HG03159 (cell line): ENCODE results near the gene MOCS1.

Experiments
- ATAC-seq: cut with Tn5 transposase; IDR thresholded peaks from one replicate; pipeline ENCODE4 v1.9.1; 2021; ENCODE audit warnings: mild to moderate bottlenecking, moderate library complexity; ENCODE audit not compliant: unreplicated experiment

Gene MOCS1

DNA sequence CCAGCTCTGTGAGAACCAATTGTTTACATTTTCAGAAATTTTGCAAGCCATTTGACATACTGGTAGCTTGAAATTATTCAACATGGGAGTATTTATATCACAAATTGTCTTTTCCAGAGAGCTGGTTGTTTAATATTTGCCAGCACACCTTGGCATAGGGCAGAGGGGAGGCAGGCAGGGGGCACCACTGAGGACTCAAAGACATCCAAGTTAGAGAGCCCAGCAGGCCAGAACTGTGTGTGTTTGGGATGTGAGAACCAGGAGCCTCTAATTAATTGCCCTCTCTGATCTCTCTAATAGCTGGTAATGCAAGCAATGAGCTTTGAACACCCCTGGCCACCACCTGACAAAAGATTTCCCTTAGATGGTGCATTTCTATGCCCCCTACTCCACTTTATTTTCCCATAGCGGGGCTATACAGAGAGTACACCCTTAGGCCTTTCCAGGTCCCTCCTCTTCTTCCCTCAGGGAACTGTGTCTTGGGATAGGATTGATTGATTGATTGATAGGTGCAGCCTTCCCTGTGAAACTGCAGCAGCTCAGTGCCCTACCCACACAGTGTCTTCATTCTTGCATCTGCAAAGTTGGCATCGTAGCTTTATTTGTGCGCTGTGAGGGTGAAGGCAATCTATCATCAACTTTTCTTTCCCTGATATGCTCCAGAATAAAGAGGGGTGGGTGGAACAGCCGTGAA is 29.2 kb downstream of the MOCS1 start:
- ATAC-seq, result no peak

DNA sequence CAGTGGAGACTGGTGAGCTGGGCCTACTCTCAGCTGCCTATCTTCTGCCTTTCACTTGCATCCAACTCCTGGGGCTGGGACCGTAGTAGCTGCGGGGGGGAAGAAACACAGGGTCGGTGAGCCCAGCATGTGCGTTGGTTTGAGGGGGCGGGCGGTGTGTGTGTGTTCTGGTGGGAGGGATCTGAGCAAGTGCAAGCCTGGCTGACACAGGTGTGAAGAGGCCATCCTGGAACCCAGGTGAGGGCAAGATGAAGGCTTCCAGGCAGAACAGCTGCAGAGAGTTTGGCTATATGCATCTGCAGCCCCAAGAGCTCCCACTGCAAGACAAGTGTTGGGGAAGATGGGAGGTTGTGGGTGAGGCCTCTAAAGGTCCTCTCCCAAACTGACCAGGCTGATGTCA is 30.6 kb downstream of the MOCS1 start:
- no peak for ATAC-seq

DNA sequence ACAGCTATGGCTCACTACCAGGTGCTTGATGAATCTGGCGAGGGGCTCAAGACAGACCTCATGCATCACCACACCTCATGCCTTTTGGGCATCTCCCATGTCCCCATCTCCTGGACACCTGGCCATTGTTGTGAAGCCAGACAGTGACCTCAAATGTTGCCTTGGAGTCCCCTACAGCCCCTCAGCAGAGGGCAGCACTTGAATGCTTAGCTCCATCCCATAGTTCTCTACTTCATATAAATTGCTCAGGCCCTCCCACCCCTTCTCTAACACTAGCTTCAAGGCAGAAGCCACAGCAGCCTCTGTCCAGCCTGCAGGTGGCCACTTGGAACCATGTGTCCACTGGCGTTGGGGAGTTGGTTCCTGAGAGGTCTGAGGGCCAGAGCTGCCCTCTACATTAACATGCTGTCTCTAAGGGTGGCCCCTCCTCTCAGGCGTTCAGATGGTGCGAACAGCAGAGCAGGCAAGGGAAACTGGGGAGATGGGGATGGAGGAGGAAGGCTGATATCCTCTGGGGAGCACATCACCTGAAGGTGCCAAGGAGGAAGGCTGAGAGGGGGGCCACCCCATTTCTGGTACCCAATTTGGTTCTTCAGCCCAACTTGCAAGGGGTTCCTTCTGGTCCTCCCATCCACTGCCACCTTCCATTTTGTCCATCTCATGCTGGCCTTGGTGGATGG is 31.3 kb downstream of the MOCS1 start:
- ATAC-seq, result no peak

DNA sequence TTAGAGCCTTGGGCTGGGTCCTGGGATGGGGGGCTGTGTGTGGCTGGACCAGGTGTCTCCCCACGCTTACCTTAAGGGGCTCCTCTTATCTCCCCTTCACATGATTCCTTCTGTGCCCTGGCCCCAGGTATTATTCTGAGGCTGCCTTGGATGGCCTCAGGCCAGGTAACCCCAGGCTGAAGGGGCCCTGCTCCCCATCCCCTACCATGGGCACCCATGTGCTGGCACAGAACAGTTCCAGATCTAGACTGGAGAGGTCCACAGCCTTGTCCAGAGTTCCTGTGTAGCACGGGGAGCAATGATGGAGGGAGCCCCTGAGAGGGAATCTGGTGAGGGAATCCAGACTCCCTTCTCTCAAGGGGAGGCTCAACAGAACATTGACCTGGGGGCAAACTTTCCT is 32.1 kb downstream of the MOCS1 start:
- ATAC-seq, result no peak

DNA sequence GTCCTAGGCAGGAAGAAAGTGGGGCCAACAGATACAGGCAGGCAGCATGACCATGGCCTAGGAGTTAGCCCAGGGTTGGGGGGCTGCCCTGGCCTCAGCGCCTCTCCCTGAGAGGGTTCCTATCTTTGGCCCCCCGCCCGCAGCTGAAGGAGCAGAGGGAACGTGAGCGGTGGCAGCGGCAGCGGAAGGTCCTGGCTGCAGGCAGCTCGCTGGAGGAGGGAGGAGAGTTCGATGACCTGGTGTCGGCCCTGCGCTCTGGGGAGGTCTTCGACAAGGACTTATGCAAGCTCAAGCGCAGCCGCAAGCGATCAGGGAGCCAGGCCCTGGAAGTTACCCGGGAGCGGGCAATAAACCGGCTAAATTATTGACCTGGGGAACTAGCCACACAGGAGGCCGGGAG is 32.6 kb downstream of the MOCS1 start:
- ATAC-seq, result no peak

DNA sequence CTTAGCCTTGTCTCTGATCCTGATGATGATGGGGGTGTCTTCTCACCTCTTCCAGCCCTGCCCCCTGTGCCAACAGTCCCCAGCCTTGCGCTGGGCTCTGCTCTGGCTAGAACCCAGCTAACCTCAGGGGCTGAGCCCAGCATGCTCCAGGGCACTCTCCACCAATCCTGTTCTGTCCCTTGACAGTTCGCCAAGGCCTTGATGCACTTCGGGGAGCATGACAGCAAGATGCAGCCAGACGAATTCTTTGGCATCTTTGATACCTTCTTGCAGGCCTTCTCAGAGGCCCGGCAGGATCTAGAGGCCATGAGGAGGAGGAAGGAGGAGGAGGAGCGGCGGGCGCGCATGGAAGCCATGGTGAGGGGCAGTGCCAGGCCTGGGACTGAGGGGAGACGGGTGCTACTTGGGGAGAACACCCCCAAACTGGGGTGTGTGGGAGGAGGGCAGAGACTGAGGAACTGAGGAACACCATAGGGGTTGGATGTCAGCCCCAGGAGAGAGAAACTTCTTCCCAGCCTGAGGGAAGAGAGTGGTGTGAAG is 33.1 kb downstream of the MOCS1 start:
- ATAC-seq, result no peak

DNA sequence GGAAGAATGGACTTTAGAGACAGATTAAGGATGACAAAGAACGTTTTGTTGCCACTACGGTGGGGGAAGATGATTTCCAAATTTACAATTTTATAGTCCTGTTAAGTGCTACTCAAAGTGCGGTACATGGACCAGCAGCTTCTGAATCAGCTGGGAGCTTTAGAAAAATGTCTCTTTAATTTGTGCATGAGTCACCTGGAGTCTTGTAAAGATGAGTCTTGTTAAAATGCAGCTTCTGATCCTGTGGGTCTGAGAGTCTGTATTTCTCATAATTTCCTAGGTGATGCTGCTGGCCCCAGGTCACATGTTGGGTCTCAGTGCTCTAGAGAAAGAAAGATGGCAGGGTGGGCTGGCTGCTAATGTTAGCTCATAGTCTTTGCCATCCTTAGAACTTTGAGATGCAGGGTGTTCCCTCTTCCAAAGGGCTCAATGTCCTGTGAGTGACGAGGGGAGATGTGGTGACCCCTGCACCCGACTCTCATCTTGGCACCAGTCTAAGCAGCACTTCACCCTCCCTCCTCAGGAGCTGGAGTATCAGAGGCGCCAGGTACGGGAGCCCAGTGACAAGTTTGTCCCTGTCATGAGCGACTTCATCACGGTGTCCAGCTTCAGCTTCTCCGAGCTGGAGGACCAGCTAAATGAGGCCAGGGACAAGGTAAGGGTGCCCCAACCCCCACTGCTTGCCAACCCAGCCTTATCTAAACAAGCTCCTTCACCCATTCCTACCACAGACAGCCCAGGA is 34.5 kb downstream of the MOCS1 start:
- no peak for ATAC-seq

DNA sequence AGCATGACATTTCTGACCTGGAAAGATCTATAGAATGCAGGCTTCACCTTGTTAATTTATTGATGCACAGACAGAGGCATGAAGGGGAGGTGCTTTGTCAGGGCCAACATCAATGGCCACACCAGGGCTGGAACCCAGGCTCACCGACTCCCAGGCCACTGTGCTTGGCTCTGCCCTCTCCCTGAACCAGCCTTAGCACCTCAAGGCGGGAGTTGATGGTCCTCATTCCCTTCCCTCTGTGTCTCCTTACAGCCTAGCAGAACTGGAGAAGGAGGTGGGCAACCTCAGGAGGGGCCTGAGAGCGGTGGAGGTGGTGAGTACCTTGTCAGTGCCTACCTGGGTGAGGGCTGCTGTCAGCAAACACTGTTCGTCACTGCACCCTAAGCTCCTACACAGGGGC is 35.6 kb downstream of the MOCS1 start:
- no peak for ATAC-seq

DNA sequence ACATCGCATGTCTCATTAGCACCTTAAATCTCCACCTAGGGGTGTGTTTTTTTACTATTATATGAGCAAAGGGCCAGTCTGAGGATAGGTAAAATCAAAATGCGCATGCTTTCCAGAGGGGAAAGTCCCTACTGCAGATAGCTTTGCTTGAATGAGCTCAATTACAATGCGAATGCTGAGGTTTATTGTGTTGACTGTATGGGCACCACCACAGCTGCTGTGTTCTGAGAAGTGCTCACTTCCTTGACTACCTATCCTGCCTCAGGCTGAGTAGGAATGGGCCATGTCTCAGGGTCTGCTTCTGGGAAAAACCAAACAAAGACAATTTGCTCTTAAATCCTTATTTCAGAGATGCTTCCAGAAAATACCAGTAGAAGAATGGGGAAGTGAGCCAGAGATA is 36.6 kb downstream of the MOCS1 start:
- ATAC-seq, result no peak

DNA sequence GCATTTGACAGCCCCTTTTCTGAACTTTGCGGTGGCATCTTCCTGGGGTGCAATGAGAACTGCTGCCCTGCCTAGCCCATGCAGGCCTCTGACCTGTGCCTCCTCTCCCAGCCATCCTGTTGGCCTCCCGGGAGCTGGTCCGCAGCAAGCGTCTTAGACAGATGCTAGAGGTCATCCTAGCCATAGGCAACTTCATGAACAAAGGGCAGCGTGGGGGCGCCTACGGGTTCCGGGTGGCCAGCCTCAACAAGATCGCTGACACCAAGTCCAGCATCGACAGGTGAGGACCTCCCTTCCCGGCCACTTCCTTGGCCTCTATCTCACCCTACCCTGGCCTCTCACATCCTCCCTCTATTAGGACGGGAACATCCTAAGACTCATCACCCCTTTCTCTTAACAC is 37.6 kb downstream of the MOCS1 start:
- no peak for ATAC-seq

DNA sequence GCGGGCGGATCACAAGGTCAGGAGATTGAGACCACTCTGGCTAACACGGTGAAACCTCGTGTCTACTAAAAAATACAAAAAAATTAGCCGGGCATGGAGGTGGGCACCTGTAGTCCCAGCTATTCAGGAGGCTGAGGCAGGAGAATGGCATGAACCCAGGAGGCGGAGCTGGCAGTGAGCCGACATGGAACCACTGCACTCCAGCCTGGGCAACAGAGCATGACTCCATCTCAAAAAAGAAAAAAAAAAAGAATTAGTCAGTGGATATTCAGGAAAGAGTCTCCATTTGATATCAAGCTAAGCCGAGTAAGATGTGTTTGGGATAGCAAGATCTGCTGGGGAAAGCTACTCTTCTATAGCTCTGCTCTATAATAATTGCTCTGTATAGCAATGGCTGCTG is 41.0 kb downstream of the MOCS1 start:
- no peak for ATAC-seq

DNA sequence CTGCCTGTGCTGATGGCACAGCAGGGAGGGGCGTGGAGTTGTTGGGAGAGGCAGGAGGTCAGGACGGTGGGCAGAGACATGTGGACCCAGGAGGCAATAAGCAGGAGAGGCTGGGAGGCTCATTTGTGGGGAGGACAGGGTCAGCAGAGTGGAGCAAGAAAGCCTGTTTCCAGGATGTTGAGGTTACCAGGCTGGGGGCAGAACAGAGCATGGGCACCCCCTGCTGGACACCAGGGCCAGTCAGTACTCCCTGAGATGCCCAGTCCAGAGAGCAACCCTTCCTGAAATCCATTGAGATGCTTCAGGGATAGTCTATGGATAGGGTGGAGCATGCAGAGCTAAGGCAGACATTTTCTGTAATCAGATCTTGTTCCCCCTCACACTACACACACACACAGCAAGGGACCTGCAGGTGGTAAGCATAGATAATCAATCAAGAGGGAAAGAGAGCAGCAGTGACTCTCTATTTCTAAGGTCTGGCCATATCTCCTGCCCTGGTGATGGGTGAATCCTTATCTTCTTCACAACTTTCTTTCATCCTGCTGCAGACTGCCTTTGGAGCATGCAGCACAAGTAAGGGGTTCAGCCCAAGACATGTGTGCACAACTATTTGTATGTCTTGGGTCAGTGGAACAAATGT is 41.7 kb downstream of the MOCS1 start:
- no peak for ATAC-seq

DNA sequence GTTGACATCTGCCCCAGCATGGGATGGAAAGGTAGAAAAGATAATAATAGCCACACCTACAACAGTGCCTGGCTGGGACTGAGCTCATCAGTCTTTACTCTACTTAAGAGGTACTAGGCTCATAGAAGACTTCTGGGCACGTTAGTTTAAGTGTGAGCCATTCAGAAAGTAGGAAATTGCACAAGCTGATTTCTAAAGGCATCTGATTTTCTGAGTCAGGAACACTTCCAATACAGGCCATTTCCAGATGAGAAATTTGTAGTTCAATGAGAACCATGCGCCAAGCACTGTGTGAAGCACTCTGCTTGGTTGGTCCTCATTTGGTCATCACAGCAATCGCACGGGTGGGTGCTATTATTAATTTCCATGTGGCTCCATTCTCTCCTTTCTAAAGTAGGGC is 42.3 kb downstream of the MOCS1 start:
- no peak for ATAC-seq

DNA sequence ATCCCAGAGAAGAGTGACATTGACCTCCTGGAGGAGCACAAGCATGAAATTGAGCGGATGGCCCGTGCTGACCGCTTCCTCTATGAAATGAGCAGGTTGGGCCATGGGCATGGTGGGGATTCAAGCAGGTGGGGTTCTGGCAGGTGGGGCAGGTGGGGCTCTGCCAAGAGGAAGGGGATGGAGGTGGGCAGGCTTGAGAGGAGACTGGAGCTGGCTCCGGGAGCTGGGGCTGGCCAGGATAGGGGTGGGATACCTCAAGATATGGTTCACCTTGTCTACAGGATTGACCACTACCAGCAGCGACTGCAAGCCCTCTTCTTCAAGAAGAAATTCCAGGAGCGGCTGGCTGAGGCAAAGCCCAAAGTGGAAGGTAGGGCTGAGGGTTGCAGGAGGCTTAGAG is 42.9 kb downstream of the MOCS1 start:
- no peak for ATAC-seq

DNA sequence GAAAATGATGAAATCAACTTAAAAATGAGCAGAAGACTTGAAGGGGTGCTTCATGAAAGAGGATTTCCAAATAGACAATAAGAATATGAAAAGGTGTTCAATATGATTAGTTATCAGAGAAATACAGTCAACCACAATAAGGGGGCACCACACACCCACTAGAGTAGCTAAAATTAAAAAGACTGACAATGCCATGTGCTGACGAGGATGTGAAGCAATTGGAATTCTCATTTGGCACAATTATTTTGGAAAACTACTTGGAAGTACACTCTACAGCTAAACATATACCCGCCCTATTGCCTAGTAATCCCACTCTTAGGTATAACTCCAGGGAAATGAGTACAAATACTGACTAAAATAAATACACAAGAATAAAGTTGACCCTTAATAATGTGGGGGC is 45.0 kb downstream of the MOCS1 start:
- no peak for ATAC-seq

DNA sequence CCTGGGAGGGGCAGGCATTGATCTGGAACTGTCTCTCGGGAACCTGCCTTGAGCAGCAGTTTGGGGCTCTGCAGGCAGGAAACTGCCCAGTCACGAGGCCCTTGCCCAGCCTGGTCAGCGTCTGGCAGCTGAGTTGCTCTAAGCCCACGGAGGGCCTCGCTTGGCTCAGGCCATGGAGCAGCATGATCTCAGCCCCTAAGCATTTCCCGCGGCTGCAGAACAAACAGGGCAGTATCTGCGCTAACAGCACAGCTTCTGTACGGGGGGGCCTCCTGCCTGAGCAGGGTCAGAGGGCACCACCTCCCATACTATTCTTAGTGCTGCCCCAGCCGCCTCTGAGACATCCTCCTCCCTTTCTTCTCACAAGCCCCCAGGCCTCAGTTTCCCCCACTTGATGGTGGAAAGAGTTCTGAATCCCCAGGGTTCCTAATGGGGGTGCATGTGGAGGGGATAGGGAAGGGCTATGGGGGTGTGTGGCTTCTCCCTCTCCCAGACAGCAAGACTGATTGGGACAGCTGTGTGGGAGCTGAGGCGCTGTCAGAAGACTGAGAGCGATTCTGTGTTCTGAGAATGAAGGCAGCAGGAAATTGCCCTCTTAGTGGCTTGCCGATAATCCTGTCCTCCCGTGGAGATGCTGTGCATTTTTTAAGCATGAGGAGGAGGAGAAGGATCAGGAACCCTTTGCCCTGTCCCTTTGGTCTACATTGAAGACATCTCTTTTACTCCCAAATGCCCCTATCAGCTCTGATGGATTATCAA is 46.4 kb downstream of the MOCS1 start:
- no peak for ATAC-seq

DNA sequence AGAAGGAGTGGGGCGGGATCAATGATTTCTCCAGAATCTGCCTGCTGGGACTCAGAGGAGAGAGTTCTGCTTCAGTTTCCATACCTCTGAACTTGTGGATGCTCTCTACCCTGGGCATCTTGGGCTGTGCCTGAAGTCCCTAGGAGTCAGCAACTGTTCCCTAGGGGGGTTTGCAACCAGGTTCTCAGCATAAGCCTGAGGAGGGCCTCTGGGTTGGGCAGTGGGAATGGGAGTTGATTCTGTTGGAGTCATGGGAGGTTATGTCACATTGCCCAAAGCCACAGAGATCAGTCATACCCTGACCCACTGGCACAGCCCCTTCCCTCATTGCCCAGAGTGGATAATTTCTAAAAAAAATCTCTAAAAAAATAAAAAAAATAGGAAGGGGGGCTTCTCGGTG is 47.4 kb downstream of the MOCS1 start:
- ATAC-seq, result no peak

DNA sequence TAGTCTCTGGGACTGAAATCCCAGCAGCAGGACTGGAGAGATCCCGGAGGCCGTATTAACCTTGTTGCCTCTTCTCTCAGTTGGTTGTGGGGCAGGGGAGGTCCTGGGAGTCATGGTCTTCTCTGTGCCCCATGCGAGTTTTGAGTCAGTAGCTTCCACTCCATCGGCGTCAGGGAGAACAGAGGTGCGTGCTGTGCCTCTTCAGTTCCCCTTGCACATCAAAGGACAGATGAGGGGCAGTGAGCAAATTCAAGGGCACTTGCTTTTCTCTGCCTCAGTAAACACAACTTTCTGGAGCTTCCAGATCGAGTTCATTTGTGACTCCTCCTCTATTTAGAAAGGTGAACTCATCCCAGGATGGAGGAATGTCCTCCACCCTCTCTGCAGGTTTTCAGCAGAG is 48.6 kb downstream of the MOCS1 start:
- ATAC-seq, result no peak

DNA sequence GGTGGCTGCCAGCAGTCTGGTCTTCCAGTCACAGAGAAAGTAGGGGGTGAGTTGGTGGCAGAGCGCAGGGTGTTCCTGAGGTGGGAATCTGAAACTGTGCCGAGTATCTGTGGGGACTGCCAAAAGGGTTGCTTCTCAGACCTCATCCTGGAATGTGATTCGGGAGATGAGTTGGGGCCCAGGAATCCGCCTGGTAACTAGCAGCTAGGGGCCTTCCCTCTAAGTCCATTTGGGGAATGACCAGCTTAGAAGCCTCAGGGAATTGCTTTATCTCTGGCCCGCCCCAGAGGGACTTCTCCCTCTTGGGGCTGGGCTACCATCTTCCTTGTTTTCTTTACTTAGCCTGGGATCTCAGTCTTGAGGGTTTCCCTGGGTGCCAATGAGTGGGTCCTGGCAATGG is 49.6 kb downstream of the MOCS1 start:
- ATAC-seq, result no peak

DNA sequence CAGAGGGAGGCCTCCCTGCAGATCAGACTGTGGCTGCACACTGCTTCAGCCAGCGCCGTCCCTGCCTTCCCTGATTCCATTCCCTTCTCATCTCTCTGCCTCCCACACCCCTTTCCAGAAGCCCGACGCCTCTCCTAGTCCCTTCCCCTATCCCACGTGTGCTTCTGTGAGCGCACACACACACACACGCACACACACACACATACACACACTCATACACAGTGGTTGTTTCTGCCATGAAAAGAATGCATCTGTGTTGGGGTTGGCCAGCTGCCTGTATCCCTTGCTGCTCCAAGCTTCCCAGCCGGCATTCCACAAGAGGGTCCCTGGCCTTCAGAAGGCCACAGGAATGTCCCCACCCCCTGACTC is 51.7 kb downstream of the MOCS1 start:
- ATAC-seq, result no peak
